GM15510 (cell line): Measurements from ENCODE around the gene ERCC3.

Experiments used
- POLR2A ChIP-seq: IDR thresholded peaks from 3 replicates; pipeline ENCODE4 v1.6.1; 2011; ENCODE audit warnings: borderline replicate concordance; ENCODE audit not compliant: insufficient read length; ENCODE audit errors: extremely low read depth

ERCC3 gene

GRCh38 chr2:127256381-127256780 is 37.6 kb downstream of the ERCC3 start:
- no peak for TF ChIP-seq POLR2A

GRCh38 chr2:127255721-127256120 is 38.2 kb downstream of the ERCC3 start:
- TF ChIP-seq POLR2A = no peak

GRCh38 chr2:127255146-127255545 is 38.8 kb downstream of the ERCC3 start:
- TF ChIP-seq POLR2A = no peak

- TF ChIP-seq POLR2A = no peak
Observed at GRCh38 chr2:127254386-127254981, 39.5 kb downstream of the ERCC3 start.

GRCh38 chr2:127239395-127239794 is 54.5 kb downstream of the ERCC3 start:
- TF ChIP-seq POLR2A = no peak

GRCh38 chr2:127235082-127235702 is 58.8 kb downstream of the ERCC3 start:
- TF ChIP-seq POLR2A = no peak

GRCh38 chr2:127233710-127234109 is 60.2 kb downstream of the ERCC3 start:
- TF ChIP-seq POLR2A = no peak

- no peak for TF ChIP-seq POLR2A
Observed at GRCh38 chr2:127231130-127231865, 62.6 kb downstream of the ERCC3 start.

- no peak for TF ChIP-seq POLR2A
Observed at GRCh38 chr2:127229555-127229954, 64.4 kb downstream of the ERCC3 start.

GRCh38 chr2:127228102-127228501 is 65.8 kb downstream of the ERCC3 start:
- TF ChIP-seq POLR2A = no peak

GRCh38 chr2:127226520-127227263 is 67.3 kb downstream of the ERCC3 start:
- TF ChIP-seq POLR2A = no peak

- no peak for TF ChIP-seq POLR2A
Observed at GRCh38 chr2:127226132-127226519, 67.8 kb downstream of the ERCC3 start.

GRCh38 chr2:127225186-127225960 is 68.6 kb downstream of the ERCC3 start:
- no peak for TF ChIP-seq POLR2A

- TF ChIP-seq POLR2A = no peak
Observed at GRCh38 chr2:127220768-127221527, 73.0 kb downstream of the ERCC3 start.

GRCh38 chr2:127220102-127220767 is 73.7 kb downstream of the ERCC3 start, which contains the start of gene CYP27C1:
CYP27C1 (minus strand) TSS chr2:127220299; CDS start chr2:127220270, 29 bp downstream.
- no peak for TF ChIP-seq POLR2A
